ENCODE results near the gene BCAS3.

The BCAS3 gene

DNA sequence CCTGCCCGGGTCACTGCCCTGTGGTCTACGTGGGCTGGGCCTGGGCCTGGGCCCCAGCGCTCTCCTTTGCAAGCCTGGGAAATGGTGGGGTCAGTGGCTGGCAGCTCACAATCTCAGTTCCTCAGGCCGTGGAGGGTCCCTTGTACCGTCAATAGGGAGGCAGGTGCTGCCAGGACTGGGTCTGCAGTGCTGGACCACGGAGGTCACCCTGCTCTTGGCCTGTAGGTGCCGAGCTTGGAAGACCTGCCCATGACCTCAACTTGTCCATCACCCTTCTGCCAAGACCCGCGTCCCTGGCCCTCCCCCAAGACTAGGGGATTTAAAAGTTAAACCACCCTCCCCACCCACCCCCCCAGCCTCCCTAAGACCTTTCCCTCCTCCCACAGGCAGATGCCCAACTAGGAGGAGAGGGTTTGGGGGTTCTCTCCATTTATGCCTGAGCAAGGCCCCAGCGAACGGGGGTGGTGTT is 724.5 kb downstream of the BCAS3 start:
- H4K20me1 ChIP-seq (ENCODE audit: control insufficient read depth, insufficient read depth, low read depth, low read length), result no peaks in the 10 kb centered on the region
- H3K27ac ChIP-seq (ENCODE audit: low read depth, low read length), result no peak overlapping the region
- H3F3A ChIP-seq (ENCODE audit: control insufficient read depth, insufficient read depth), result no peaks in the 10 kb centered on the region
- no peaks in the 10 kb centered on the region for H3K9me3 ChIP-seq (ENCODE audit: control insufficient read depth, insufficient read depth, low read length)
- no peak overlapping the region for H3K4me3 ChIP-seq (ENCODE audit: low read length)
- TF ChIP-seq, protein P1, sequence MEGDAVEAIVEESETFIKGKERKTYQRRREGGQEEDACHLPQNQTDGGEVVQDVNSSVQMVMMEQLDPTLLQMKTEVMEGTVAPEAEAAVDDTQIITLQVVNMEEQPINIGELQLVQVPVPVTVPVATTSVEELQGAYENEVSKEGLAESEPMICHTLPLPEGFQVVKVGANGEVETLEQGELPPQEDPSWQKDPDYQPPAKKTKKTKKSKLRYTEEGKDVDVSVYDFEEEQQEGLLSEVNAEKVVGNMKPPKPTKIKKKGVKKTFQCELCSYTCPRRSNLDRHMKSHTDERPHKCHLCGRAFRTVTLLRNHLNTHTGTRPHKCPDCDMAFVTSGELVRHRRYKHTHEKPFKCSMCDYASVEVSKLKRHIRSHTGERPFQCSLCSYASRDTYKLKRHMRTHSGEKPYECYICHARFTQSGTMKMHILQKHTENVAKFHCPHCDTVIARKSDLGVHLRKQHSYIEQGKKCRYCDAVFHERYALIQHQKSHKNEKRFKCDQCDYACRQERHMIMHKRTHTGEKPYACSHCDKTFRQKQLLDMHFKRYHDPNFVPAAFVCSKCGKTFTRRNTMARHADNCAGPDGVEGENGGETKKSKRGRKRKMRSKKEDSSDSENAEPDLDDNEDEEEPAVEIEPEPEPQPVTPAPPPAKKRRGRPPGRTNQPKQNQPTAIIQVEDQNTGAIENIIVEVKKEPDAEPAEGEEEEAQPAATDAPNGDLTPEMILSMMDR (IDR thresholded peaks at IDR 0.05; ENCODE audit: low read depth, low read length, poor library complexity, severe bottlenecking), result no peak
- no peak for TF ChIP-seq EZH2phosphoT487 (IDR thresholded peaks at IDR 0.05; ENCODE audit: borderline replicate concordance, low read length)
- no peaks in the 10 kb centered on the region for H3K79me2 ChIP-seq (ENCODE audit: control insufficient read depth, low read length)
- H3K27me3 ChIP-seq (ENCODE audit: control insufficient read depth, low read length), result peaks cover 52% of the 10 kb centered on the region
- H3K36me3 ChIP-seq (ENCODE audit: control insufficient read depth, low read length), result no peaks in the 10 kb centered on the region
- no peaks in the 10 kb centered on the region for H3K4me1 ChIP-seq (ENCODE audit: control insufficient read depth, low read length)
- H3K9me2 ChIP-seq (replicated peaks; ENCODE audit: control insufficient read depth, low read length), result no peaks in the 10 kb centered on the region
- H3K4me2 ChIP-seq (ENCODE audit: low read length), result no peak overlapping the region

DNA sequence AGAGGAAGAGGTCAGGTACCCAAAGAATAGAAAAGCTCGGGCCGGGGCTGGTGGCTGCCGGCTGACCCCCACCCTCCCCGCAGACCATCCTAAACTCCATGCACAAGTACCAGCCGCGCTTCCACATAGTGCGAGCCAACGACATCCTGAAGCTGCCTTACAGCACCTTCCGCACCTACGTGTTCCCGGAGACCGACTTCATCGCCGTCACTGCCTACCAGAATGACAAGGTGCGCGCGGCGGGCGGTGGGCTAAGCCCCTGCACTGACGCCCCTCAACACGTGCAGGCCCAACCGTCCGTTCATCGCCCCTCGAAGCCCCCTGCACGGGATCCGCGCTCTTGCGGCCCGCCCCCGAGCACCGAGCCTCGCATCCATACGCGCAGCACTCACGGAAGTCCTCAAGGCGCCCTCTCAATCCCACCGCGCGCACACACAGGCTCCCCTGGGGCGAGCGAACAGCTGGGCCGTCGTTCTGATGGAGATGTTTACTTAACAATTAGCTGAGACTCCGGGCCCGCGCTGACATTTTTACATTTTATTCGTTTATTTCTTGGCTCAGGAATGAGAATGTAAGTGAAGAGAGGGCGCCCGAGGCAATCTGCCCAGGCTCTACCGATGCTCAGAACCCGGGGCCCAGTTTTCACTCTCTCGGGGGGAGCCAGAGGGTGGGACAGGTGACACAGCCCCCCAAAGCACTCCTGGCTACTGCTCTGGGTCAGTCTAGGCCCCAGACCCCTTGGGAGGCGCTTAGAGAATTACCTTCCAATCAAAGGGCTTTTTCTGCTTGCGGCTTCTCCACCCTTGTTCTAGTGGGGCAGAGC is 725.5 kb downstream of the BCAS3 start:
- H3K4me1 ChIP-seq (ENCODE audit: control insufficient read depth, low read length), result no peaks in the 10 kb centered on the region
- no peak overlapping the region for H3K27ac ChIP-seq (ENCODE audit: low read depth, low read length)
- no peaks in the 10 kb centered on the region for H3F3A ChIP-seq (ENCODE audit: control insufficient read depth, insufficient read depth)
- no peaks in the 10 kb centered on the region for H3K9me2 ChIP-seq (replicated peaks; ENCODE audit: control insufficient read depth, low read length)
- no peaks in the 10 kb centered on the region for H3K79me2 ChIP-seq (ENCODE audit: control insufficient read depth, low read length)
- peak overlapping the region; percentile 58 for H3K4me2 ChIP-seq (ENCODE audit: low read length)
- H3K4me3 ChIP-seq (ENCODE audit: low read length), result peak overlapping the region; percentile 57
- TF ChIP-seq EZH2phosphoT487 (IDR thresholded peaks at IDR 0.05; ENCODE audit: borderline replicate concordance, low read length), result no peak
- TF ChIP-seq, protein P1 (IDR thresholded peaks at IDR 0.05; ENCODE audit: low read depth, low read length, poor library complexity, severe bottlenecking), result no peak
- no peaks in the 10 kb centered on the region for H4K20me1 ChIP-seq (ENCODE audit: control insufficient read depth, insufficient read depth, low read depth, low read length)
- H3K9me3 ChIP-seq (ENCODE audit: control insufficient read depth, insufficient read depth, low read length), result no peaks in the 10 kb centered on the region
- H3K27me3 ChIP-seq (ENCODE audit: control insufficient read depth, low read length), result peaks cover 63% of the 10 kb centered on the region
- H3K36me3 ChIP-seq (ENCODE audit: control insufficient read depth, low read length), result no peaks in the 10 kb centered on the region

GRCh38 chr17:61403801-61404662 is 726.4 kb downstream of the BCAS3 start:
- Histone ChIP-seq H3K9me3 (ENCODE audit: control insufficient read depth, insufficient read depth, low read length) (no peaks in the 10 kb centered on the region), H3K27me3 (ENCODE audit: control insufficient read depth, low read length) (peaks cover 65% of the 10 kb centered on the region), H3K4me1 (ENCODE audit: control insufficient read depth, low read length) (0 out of 2 replicates have a peak, but pooled peaks cover under 1% of the 10 kb centered on the region), H3K79me2 (ENCODE audit: control insufficient read depth, low read length) (no peaks in the 10 kb centered on the region), H3K4me2 (ENCODE audit: low read length) (peak overlapping the region; percentile 58; the same call in 1 of the 2 replicates), H4K20me1 (ENCODE audit: control insufficient read depth, insufficient read depth, low read depth, low read length) (no peaks in the 10 kb centered on the region), H3K36me3 (ENCODE audit: control insufficient read depth, low read length) (no peaks in the 10 kb centered on the region), H3K4me3 (ENCODE audit: low read length) (no peak overlapping the region), H3K9me2 (replicated peaks; ENCODE audit: control insufficient read depth, low read length) (no peaks in the 10 kb centered on the region), H3K27ac (ENCODE audit: low read depth, low read length) (no peak overlapping the region), H3F3A (ENCODE audit: control insufficient read depth, insufficient read depth) (no peaks in the 10 kb centered on the region)
- TF ChIP-seq, protein P1 (IDR thresholded peaks at IDR 0.05; ENCODE audit: low read depth, low read length, poor library complexity, severe bottlenecking), result no peak
- no peak for TF ChIP-seq EZH2phosphoT487 (IDR thresholded peaks at IDR 0.05; ENCODE audit: borderline replicate concordance, low read length)

Measured in DOHH2 (cell line).